Activated CD4-positive, alpha-beta T cell treated with anti-CD3 and anti-CD28 coated beads, Interleukin-2, amount 50 U/mL, for 16 hours (primary cell): ENCODE measurements around the gene HOXD11.
A peak's percentile ranks its signal among the peaks of the same experiment; 100 is the strongest.

Experiments
- DNase-seq: peaks from one replicate; pipeline ENCODE4 v3.0.0-alpha.2; 2020

The HOXD11 gene

DNA sequence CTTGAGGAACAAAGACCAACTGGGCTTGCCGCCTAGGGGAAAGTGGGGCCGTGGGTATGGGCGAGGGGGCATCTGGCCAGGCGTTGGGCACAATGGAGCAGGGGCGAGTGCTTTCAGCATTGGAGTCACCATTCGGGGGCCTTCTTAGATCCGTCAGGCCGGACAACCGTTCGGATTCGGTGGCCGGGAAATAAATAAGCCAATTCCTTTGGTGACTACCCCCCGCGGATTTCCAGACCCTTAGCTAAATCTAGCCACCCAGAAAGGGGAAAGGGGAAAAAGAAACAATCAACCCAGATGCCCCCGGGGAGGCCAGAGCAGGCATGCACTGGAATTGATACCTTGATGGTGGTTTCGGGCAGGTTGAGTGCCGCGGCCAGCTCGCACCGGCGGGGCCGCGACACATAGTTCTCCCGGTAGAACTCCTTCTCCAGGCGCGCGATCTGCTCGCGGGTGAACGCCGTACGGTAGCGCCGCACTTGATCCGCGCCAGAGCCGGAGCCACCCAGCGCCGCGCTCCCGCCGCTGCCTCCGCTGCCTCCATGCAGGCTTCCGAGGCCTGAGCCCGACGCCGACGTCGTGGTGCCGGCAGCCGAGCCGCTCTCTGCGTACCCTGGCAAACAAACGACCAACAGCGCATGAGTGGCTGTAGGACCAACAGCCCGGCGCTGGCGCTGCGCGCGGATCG is 25.1 kb upstream of the HOXD11 start:
- no peak for DNase-seq

DNA sequence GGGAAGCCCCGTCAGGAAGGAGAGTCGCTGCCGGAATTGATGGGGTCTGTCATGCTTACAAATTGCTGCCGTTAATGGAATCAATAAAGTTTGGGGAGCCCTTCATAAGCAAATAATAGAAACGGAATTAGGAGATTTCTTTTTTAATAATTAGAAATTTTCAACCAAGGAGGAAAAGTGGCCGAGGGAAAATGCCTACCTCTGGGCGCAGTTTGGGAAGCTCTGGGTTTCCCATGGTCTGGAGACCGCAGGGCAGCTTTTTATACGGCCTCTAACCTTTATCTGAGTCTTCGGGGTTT is 24.6 kb upstream of the HOXD11 start:
- no peak for DNase-seq

GRCh38 chr2:176082824-176083751 is 24.0 kb upstream of the HOXD11 start:
- no peak for DNase-seq

GRCh38 chr2:176083796-176084261 is 23.3 kb upstream of the HOXD11 start, which contains the start of gene EVX2:
TSS of gene EVX2 (minus strand) at chr2:176083962. CDS start at chr2:176083776, 186 bp downstream.
- DNase-seq: no peak

GRCh38 chr2:176084611-176085119 is 22.4 kb upstream of the HOXD11 start:
- DNase-seq: no peak

GRCh38 chr2:176085120-176085788 is 21.8 kb upstream of the HOXD11 start:
- DNase-seq: no peak

DNA sequence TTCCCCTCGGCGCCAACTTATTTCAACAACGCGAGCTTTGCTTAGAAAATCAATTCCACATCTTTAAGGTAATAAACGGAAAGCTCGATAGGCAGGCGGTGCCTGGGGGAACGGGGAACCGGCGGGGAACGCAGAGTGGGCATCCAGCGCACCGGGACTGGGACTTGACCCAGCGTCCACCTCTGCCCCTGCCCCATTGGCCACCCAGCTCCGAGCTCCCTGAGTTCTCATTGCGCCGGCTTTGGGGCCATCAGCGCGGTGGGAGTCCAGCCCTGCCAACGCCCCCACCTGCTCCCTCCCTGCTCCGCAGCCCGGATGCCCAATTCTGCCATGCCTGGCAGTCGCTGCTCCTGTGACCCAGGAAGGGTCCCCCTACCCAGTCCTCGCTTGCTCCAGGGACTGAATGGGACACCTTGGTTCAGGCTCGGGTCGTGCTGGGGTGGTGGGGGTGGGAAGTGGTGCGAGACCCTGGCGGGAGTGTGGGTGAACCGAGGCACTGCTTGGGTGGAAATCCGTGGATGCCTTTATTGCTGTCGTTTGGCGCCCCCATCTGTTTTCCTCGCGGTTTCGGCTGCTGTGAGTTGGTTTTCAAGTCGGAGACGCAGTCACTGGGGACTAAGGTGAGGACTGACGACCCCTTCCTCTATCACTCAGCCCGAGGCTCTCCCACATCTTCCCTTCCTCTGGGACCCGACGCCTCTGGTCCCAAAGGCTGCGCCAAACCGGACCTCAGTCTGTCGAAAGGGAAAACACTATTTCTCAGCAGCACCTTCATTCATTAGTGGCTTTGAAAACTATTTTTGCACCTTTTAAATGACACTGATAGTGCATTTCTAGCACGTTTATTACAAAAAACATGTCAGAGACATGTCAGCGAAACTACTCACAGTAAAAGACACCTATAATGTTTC is 21.0 kb upstream of the HOXD11 start:
- no peak for DNase-seq

- DNase-seq: no peak
Observed at GRCh38 chr2:176087330-176088047, 19.6 kb upstream of the HOXD11 start.

DNA sequence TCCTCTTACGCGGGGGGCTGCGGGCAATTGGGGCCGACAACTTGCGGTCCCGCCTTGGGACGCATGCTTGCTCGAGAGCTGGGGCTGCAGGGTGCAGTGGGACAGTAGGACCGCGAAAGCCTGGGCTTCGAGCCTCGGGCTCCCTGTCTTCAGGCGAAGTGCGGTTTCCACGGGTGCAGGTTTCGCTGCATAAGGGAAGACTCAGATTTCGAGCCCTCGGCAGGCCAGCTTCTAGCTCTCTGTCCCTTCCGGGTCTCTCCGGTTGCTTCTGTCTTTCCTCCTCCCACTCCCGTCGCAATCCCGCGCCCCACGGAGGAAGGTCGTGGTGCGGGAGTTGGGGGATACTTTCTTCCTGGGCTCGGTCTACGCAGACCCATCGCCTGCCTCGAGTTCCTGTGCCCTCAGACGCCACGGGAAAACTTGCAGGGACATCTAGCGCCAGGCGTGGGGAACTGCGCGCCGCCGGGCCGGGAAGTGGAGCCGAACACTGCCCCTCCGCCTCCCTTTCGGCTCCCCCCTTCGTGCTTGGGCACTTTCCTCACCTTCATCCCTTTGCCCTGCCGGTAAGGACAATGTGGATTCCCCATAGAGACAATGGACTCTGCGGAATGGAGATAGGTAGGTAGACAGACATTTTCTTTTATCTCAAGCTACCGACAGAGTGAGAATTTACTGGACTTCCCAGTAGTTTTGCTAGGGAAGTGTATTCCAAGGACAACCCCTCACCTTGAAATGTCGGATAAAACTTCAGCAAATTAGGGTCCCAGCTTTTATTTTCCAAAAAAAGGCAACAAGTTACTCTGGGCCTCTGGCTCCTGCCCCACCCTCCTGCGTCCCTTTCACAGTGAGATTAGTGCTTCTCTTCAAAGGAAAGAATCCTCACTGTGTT is 18.8 kb upstream of the HOXD11 start:
- peak; percentile 27 for DNase-seq

DNA sequence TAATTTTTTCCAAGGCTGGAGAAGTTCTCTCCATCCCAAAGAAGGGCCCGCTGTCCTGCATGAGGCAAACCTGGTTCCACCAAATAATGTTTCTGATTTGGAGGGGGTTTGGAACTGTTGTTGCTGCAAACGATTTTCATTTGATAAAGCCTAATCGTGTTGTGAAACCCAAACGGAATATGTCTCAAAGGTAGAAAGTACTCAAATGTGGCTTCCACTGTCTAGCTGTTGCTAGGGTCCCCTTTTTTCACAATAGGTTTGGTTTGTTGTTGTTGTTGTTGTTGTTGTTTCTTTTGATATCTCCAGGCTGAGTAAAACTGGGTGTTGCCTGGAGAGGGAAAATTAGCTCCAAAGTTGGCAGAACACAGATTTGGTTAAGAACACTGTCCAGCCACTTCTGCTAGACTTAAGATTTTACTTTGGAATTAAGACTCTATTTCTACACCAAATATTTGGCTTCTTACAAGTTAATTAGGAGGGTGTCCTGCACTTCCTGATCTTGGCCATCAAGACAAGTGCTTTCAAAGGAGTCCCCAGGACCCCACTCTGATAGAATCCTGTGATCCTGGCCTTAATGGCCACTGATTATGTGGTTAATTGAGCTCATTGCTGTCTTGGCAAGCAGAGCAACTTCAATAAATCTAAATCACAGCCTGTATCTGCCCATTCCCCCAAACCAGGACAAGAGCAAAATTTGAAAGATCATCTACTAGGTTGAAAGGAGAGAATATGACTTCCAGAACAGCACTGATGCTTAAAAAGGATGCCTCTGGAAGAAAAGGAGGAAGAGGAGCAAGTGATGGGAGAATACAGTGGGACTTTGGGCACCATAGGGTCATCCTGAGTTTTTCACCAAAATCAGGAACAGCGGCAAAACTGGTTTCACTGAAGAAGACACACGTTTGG is 17.9 kb upstream of the HOXD11 start:
- DNase-seq: no peak

- no peak for DNase-seq
Observed at GRCh38 chr2:176089843-176090395, 17.2 kb upstream of the HOXD11 start.

DNA sequence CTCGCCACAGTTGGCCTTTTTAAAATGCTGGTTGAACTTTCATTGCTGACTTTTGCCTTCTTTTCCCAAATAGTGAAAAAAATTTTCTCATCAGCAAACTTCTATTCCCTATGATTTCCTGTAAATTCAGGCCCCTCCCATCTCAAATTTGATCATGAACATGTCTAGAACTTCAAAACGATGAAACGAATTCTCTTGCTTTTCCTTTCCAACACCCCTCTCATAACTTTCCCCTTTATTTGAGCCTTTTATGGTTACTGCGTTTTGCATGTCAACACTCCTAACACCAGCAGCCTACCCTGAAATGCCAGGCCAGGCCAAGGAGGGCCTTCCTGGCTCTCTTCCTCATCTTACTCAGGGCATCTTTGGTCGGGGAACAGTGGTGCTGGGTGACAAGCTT is 16.2 kb upstream of the HOXD11 start:
- DNase-seq: no peak

DNA sequence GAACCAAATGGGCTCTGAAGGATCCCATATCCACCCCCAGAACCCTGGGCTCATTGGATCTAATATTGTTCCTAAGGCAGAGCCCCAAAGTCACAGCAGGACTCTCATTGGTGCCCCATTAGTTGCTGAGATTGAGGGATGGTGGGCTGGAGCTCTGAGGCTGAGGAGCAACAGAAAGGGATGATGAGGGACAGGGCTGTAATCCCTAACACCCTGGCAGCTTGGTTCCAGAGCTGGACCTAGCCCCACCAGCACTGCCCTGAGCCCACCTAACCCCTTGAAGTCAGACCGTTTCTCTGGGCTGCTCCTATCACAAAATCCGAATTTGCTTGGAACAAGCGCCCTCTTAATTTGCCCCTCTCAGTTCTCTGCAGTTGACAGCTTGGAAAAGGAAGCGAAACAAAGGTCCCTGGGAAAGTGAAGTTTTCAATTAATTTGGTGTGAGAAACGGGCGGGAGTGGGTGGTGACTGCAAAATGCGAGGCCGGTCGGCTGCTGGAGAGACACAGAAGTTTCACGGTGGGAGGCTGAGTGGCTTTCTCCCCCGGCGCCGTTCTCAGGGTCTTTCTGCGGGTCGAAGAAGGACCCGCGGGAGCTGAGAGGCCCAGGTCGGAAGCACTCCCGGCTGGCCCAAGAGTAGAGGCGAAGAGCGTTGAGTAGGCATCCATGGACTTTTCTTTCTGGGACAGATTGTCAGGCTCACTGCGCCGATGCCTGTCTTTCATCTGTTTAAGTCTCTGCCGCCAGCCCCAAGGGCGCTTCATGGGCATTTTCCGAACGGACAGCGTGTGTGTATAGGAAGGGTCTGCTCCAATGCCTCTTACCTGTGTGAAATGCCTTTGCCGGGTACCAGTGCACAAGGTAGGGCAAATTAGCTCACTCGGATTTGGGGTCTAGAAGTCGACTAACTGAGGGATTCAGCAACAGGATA is 15.5 kb upstream of the HOXD11 start:
- no peak for DNase-seq

- DNase-seq: no peak
Observed at GRCh38 chr2:176092270-176093144, 14.6 kb upstream of the HOXD11 start, which contains the start of gene HOXD13. TSS of gene HOXD13 (plus strand) at chr2:176092721. CDS start at chr2:176092891, 170 bp downstream.

DNA sequence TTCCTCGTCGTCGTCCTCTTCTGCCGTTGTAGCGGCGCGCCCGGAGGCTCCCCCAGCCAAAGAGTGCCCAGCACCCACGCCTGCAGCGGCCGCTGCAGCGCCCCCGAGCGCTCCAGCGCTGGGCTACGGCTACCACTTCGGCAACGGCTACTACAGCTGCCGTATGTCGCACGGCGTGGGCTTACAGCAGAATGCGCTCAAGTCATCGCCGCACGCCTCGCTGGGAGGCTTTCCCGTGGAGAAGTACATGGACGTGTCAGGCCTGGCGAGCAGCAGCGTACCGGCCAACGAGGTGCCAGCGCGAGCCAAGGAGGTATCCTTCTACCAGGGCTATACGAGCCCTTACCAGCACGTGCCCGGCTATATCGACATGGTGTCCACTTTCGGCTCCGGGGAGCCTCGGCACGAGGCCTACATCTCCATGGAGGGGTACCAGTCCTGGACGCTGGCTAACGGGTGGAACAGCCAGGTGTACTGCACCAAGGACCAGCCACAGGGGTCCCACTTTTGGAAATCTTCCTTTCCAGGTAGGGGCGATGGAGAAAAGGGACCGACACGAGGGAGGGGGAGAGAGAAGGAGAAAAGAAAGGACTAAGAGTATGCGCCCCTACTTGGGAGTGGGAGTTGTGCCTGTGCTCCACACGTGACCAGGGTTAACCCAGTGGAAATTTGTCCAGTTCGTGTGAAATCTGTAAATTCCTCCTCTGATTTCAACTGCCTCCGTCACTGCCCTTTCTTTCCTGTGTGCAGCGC is 13.8 kb upstream of the HOXD11 start:
- no peak for DNase-seq

- no peak for DNase-seq
Observed at GRCh38 chr2:176093898-176094249, 13.2 kb upstream of the HOXD11 start.
